Measurements from ENCODE around the gene ZDHHC5.

ZDHHC5 gene

GRCh38 chr11:57635246-57635645, 32.7 kb upstream of the ZDHHC5 start:
- Histone ChIP-seq H3K9me3 (ENCODE audit: insufficient read depth, low read length) (no peaks in the 10 kb centered on the region), H3K9ac (ENCODE audit: low read length) (no peak overlapping the region), H3K4me1 (ENCODE audit: low read length) (peaks cover 17% of the 10 kb centered on the region), H2AFZ (ENCODE audit: low read depth, low read length) (no peak overlapping the region), H4K20me1 (ENCODE audit: insufficient read depth, low read length) (no peaks in the 10 kb centered on the region), H3K79me2 (ENCODE audit: low read length) (no peaks in the 10 kb centered on the region), H3K4me2 (ENCODE audit: low read length) (no peak overlapping the region), H3K27me3 (ENCODE audit: low read depth, low read length) (peaks cover 25% of the 10 kb centered on the region), H3K4me3 (ENCODE audit: low read length) (no peak overlapping the region), H3K36me3 (replicated peaks; ENCODE audit: low read depth, low read length) (no peaks in the 10 kb centered on the region), H3K27ac (ENCODE audit: low read length) (no peak overlapping the region)
- no peak for TF ChIP-seq EZH2phosphoT487 (IDR thresholded peaks at IDR 0.05; ENCODE audit: low read depth)
- TF ChIP-seq, protein P1, sequence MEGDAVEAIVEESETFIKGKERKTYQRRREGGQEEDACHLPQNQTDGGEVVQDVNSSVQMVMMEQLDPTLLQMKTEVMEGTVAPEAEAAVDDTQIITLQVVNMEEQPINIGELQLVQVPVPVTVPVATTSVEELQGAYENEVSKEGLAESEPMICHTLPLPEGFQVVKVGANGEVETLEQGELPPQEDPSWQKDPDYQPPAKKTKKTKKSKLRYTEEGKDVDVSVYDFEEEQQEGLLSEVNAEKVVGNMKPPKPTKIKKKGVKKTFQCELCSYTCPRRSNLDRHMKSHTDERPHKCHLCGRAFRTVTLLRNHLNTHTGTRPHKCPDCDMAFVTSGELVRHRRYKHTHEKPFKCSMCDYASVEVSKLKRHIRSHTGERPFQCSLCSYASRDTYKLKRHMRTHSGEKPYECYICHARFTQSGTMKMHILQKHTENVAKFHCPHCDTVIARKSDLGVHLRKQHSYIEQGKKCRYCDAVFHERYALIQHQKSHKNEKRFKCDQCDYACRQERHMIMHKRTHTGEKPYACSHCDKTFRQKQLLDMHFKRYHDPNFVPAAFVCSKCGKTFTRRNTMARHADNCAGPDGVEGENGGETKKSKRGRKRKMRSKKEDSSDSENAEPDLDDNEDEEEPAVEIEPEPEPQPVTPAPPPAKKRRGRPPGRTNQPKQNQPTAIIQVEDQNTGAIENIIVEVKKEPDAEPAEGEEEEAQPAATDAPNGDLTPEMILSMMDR (IDR thresholded peaks at IDR 0.05; ENCODE audit: low read depth, low read length) = no peak

DNA sequence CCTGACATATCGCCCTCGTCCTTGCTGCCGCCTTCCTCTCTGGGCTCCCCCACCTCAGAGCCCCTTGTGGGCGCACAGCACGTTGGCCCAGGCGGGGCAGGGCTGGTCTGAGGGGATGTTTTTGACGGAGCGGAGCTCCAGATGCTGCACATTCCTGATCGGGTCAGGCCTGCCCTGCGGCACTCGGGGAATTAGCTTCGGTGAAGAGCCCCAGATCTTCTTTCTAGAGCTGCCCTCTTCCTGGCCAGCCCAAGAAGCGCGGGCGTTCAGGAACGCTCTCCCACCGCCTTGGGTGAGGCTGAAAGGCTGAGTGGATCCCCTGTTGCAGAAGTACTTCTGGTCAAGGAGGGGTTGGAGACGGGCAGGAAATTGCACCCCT, 30.3 kb upstream of the ZDHHC5 start:
- TF ChIP-seq EZH2phosphoT487 (IDR thresholded peaks at IDR 0.05; ENCODE audit: low read depth) = no peak
- TF ChIP-seq, protein P1 (IDR thresholded peaks at IDR 0.05; ENCODE audit: low read depth, low read length) = no peak
- Histone ChIP-seq H3K27me3 (ENCODE audit: low read depth, low read length) (peaks cover 27% of the 10 kb centered on the region), H3K4me2 (ENCODE audit: low read length) (no peak overlapping the region), H3K27ac (ENCODE audit: low read length) (no peak overlapping the region), H3K9me3 (ENCODE audit: insufficient read depth, low read length) (no peaks in the 10 kb centered on the region), H4K20me1 (ENCODE audit: insufficient read depth, low read length) (no peaks in the 10 kb centered on the region), H3K4me1 (ENCODE audit: low read length) (peaks cover 29% of the 10 kb centered on the region), H3K9ac (ENCODE audit: low read length) (no peak overlapping the region), H3K4me3 (ENCODE audit: low read length) (no peak overlapping the region), H3K36me3 (replicated peaks; ENCODE audit: low read depth, low read length) (no peaks in the 10 kb centered on the region), H2AFZ (ENCODE audit: low read depth, low read length) (no peak overlapping the region), H3K79me2 (ENCODE audit: low read length) (no peaks in the 10 kb centered on the region)

DNA sequence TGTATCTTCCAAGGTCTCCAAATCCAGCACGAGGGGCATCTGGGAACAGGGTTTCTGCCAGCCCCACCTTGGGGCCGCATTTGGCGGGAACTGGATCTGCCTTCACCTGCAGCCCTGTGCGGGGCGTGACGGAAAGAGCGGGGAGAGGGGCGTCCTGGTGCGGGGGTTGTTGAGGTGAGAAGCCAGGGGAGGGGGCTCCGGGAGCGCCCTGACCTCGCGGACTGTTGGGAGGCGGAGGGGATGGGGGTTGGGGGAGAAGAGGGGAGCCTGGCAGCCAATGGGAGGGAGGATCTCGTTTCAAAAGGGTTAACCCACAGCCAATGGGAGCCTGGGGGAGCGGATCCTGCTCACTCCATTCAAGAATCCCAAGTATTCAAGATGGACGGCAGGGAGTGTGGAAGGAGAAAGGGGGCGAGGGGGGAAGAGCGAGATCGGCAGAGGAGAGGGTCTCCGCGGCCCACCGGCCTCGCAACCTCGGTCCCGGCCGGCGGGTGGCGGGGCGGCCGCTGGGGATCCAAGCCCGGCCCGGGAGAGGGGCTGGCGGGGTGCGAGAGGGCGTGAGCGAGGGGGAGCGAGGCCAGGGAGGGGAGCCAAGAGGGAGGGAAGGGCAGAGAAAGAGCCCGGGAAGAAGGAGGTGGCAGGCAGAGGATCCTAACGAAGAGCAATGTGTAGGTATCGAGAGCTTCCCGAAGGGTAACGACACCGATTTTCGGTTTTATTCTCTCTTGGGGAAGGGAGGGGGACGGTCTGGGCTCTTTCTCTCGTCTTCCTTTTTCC, 29.7 kb upstream of the ZDHHC5 start:
- TF ChIP-seq, protein P1 (IDR thresholded peaks at IDR 0.05; ENCODE audit: low read depth, low read length) = no peak
- TF ChIP-seq EZH2phosphoT487 (IDR thresholded peaks at IDR 0.05; ENCODE audit: low read depth) = no peak
- H3K4me3 ChIP-seq (ENCODE audit: low read length) = peak overlapping the region; percentile 68
- peaks cover 29% of the 10 kb centered on the region for H3K4me1 ChIP-seq (ENCODE audit: low read length)
- H3K36me3 ChIP-seq (replicated peaks; ENCODE audit: low read depth, low read length) = no peaks in the 10 kb centered on the region
- H3K9me3 ChIP-seq (ENCODE audit: insufficient read depth, low read length) = no peaks in the 10 kb centered on the region
- H3K27me3 ChIP-seq (ENCODE audit: low read depth, low read length) = peaks cover 23% of the 10 kb centered on the region
- no peaks in the 10 kb centered on the region for H4K20me1 ChIP-seq (ENCODE audit: insufficient read depth, low read length)
- H3K79me2 ChIP-seq (ENCODE audit: low read length) = no peaks in the 10 kb centered on the region
- peak overlapping the region; percentile 82 for H3K4me2 ChIP-seq (ENCODE audit: low read length)
- H3K9ac ChIP-seq (ENCODE audit: low read length) = peak overlapping the region; percentile 15; the same call in 1 of the 2 replicates
- H2AFZ ChIP-seq (ENCODE audit: low read depth, low read length) = peak overlapping the region; percentile 89; the same call in 1 of the 2 replicates
- no peak overlapping the region for H3K27ac ChIP-seq (ENCODE audit: low read length)

DNA sequence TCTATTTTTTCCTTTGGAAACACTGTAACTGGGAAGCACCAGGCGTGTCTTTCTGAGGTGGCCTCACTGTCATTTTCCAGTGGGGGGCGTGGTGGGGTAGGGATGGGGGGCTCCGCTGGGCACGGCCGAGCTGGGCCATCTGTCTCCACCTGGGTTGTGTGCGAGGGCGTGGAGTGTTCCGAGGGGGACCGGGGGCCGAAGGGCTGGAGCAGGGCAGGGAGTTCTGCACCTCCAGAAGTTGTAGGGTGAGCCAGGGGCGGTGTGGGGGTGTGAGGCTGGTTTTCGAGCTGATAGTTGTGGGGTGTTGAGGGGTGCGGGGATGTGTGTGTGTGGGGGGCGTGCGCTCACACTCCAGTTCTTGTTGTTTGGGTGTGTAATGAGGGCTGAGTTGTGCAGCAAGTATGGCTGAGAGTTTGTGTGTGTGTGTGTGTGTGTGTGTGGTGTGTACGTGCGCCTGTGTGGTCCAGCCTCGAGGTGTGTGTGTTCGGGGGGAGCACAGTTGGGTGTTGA, 29.0 kb upstream of the ZDHHC5 start:
- Histone ChIP-seq H3K4me3 (ENCODE audit: low read length) (peak overlapping the region; percentile 68), H3K4me1 (ENCODE audit: low read length) (peaks cover 29% of the 10 kb centered on the region), H4K20me1 (ENCODE audit: insufficient read depth, low read length) (no peaks in the 10 kb centered on the region), H3K27ac (ENCODE audit: low read length) (no peak overlapping the region), H3K9ac (ENCODE audit: low read length) (peak overlapping the region; percentile 15), H2AFZ (ENCODE audit: low read depth, low read length) (peak overlapping the region; percentile 89), H3K9me3 (ENCODE audit: insufficient read depth, low read length) (no peaks in the 10 kb centered on the region), H3K79me2 (ENCODE audit: low read length) (no peaks in the 10 kb centered on the region), H3K4me2 (ENCODE audit: low read length) (peak overlapping the region; percentile 82), H3K27me3 (ENCODE audit: low read depth, low read length) (peaks cover 20% of the 10 kb centered on the region), H3K36me3 (replicated peaks; ENCODE audit: low read depth, low read length) (no peaks in the 10 kb centered on the region)
- TF ChIP-seq EZH2phosphoT487 (IDR thresholded peaks at IDR 0.05; ENCODE audit: low read depth) = no peak
- TF ChIP-seq, protein P1 (IDR thresholded peaks at IDR 0.05; ENCODE audit: low read depth, low read length) = no peak

Data from OCI-LY3 (cell line).